Fibroblast of lung (primary cell): ENCODE data around the gene CLOCK. TPM values are rescaled to one million over a fixed set of nuclear protein-coding genes. Genes with fewer than 3 reads are reported as not detected.

Experiments
- DNase-seq, 2 donors: peaks; one replicate each; pipeline versions ENCODE4 v3.0.0 to v3.0.0-alpha.2; 2010; ENCODE audit warnings: low read depth in 2 of 2
- H2AFZ ChIP-seq: 2 replicates; pipeline ENCODE4 v1.5.1; 2012; ENCODE audit warnings: low read length, control low read depth, inconsistent platforms
- H3K27ac ChIP-seq: 2 replicates; pipeline ENCODE4 v1.5.1; 2011; ENCODE audit warnings: low read length, control low read depth; ENCODE audit not compliant: insufficient read depth
- H3K27me3 ChIP-seq: 2 replicates; pipeline ENCODE4 v1.5.1; 2011; ENCODE audit warnings: mild to moderate bottlenecking, low read length; ENCODE audit not compliant: control insufficient read depth, insufficient read depth
- H3K36me3 ChIP-seq: 2 replicates; pipeline ENCODE4 v1.5.1; 2011; ENCODE audit warnings: low read length; ENCODE audit not compliant: control insufficient read depth, insufficient read depth
- H3K4me1 ChIP-seq: 2 replicates; pipeline ENCODE4 v1.5.1; 2011; ENCODE audit warnings: low read length; ENCODE audit not compliant: control insufficient read depth, insufficient read depth; ENCODE audit errors: extremely low read depth
- H3K4me2 ChIP-seq: 2 replicates; pipeline ENCODE4 v1.5.1; 2011; ENCODE audit warnings: low read length, control low read depth; ENCODE audit not compliant: insufficient read depth; ENCODE audit errors: extremely low read depth
- H3K4me3 ChIP-seq, 4 experiments: fragments of 200-600 bp in 1 of 4; sonication (generic) in 1 of 4; replicated peaks in 1 of 4; 2 replicates each; pipeline ENCODE4 v1.5.1; 2011 to 2016; ENCODE audit warnings: low read length in 4 of 4, low read depth in 3 of 4, mild to moderate bottlenecking in 3 of 4, control low read depth in 2 of 4, inconsistent platforms in 1 of 4, mixed read lengths in 1 of 4; ENCODE audit not compliant: insufficient read depth in 1 of 4; ENCODE audit errors: control extremely low read depth in 1 of 4
- H3K79me2 ChIP-seq: 2 replicates; pipeline ENCODE4 v1.5.1; 2012; ENCODE audit warnings: mild to moderate bottlenecking, low read length, inconsistent platforms; ENCODE audit not compliant: control insufficient read depth, insufficient read depth
- H3K9ac ChIP-seq: 2 replicates; pipeline ENCODE4 v1.5.1; 2011; ENCODE audit warnings: mild to moderate bottlenecking, low read length, control low read depth; ENCODE audit not compliant: insufficient read depth
- H3K9me3 ChIP-seq: 2 replicates; pipeline ENCODE4 v1.5.1; 2012; ENCODE audit warnings: low read depth, low read length; ENCODE audit not compliant: control insufficient read depth, insufficient read depth
- H4K20me1 ChIP-seq: 2 replicates; pipeline ENCODE4 v1.5.1; 2011; ENCODE audit warnings: low read length; ENCODE audit not compliant: control insufficient read depth, insufficient read depth; ENCODE audit errors: extremely low read depth
- EZH2 ChIP-seq: IDR thresholded peaks from 2 replicates; pipeline ENCODE4 v1.5.1; 2012; ENCODE audit warnings: low read length, control low read depth, mild to moderate bottlenecking; ENCODE audit errors: missing control alignments
- polyA plus RNA-seq, 2 donors: library from polyadenylated mRNA; depleted of rRNA in 1 of 2; stranded (reverse) in 1 of 2; unstranded in 1 of 2; fragments of >200 nt; gene quantifications; 2 replicates each; pipeline ENCODE4 v1.2.1, GENCODE V29; 2011 to 2012; ENCODE audit warnings: missing spikeins in 1 of 2
- total RNA-seq: library from RNA; depleted of rRNA; stranded (reverse); fragments of >200 nt; gene quantifications from 2 replicates; pipeline ENCODE4 v1.2.1, GENCODE V29; 2014
- TF ChIP-seq, protein P1 (sequence below), 2 donors: IDR thresholded peaks in 1 of 2; conservative IDR thresholded peaks in 1 of 2; 1 replicate in 1 of 2; 2 replicates in 1 of 2; pipeline ENCODE4 v1.5.1; 2011 to 2012; ENCODE audit warnings: low read length in 2 of 2, control low read depth in 1 of 2, inconsistent platforms in 1 of 2, low read depth in 1 of 2, mild to moderate bottlenecking in 1 of 2

The CLOCK gene
- total and polyA plus RNA-seq, 2 donors (not counting 1 experiment from before 2014, with no cell fraction given): 26.1 to 27.4 TPM

GRCh38 chr4:55381502-55381901 is 165.2 kb downstream of the CLOCK start:
- H3K4me1 ChIP-seq: no peaks in the 10 kb centered on the region
- no peak for TF ChIP-seq EZH2
- TF ChIP-seq, protein P1, sequence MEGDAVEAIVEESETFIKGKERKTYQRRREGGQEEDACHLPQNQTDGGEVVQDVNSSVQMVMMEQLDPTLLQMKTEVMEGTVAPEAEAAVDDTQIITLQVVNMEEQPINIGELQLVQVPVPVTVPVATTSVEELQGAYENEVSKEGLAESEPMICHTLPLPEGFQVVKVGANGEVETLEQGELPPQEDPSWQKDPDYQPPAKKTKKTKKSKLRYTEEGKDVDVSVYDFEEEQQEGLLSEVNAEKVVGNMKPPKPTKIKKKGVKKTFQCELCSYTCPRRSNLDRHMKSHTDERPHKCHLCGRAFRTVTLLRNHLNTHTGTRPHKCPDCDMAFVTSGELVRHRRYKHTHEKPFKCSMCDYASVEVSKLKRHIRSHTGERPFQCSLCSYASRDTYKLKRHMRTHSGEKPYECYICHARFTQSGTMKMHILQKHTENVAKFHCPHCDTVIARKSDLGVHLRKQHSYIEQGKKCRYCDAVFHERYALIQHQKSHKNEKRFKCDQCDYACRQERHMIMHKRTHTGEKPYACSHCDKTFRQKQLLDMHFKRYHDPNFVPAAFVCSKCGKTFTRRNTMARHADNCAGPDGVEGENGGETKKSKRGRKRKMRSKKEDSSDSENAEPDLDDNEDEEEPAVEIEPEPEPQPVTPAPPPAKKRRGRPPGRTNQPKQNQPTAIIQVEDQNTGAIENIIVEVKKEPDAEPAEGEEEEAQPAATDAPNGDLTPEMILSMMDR (conservative IDR thresholded peaks at IDR 0.05 in 1 of 2, IDR thresholded peaks at IDR 0.05 in 1 of 2; ENCODE audit: low read depth in 1 of 2, low read length in 2 of 2): no peak
- no peaks in the 10 kb centered on the region for H3K36me3 ChIP-seq
- H3K4me3 ChIP-seq: no peak overlapping the region
- no peaks in the 10 kb centered on the region for H3K27me3 ChIP-seq
- no peaks in the 10 kb centered on the region for H3K9me3 ChIP-seq
- no peak overlapping the region for H2AFZ ChIP-seq
- no peak overlapping the region for H3K27ac ChIP-seq
- no peak overlapping the region for H3K9ac ChIP-seq
- no peak for DNase-seq
- no peak overlapping the region for H3K4me2 ChIP-seq
- H3K79me2 ChIP-seq: no peaks in the 10 kb centered on the region
- no peaks in the 10 kb centered on the region for H4K20me1 ChIP-seq

DNA sequence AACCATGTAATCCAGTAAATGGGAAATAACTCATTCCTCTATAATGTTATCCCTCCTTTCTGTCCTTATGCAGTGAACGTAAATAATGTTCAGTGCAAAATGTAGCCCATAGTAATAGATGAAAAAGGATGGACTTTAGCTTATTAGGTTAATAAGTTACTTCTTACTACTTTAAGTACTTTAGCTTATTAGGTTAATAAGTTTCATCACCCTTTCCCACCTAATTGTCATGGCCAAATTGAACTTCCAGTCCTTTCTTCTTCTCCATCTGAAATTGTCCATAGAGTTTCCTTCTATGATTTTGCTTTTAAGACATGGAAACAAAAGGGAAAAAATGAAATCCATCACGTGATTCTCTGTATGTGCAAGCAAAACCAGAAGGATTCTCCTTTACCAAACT is 166.1 kb downstream of the CLOCK start:
- H3K4me2 ChIP-seq: no peak overlapping the region
- H4K20me1 ChIP-seq: no peaks in the 10 kb centered on the region
- no peaks in the 10 kb centered on the region for H3K36me3 ChIP-seq
- no peak for DNase-seq
- no peaks in the 10 kb centered on the region for H3K4me1 ChIP-seq
- H3K9me3 ChIP-seq: no peaks in the 10 kb centered on the region
- TF ChIP-seq, protein P1 (conservative IDR thresholded peaks at IDR 0.05 in 1 of 2, IDR thresholded peaks at IDR 0.05 in 1 of 2; ENCODE audit: low read depth in 1 of 2, low read length in 2 of 2): no peak
- TF ChIP-seq EZH2: no peak
- H3K9ac ChIP-seq: no peak overlapping the region
- no peak overlapping the region for H2AFZ ChIP-seq
- H3K27ac ChIP-seq: no peak overlapping the region
- no peak overlapping the region for H3K4me3 ChIP-seq
- no peaks in the 10 kb centered on the region for H3K79me2 ChIP-seq
- H3K27me3 ChIP-seq: no peaks in the 10 kb centered on the region

DNA sequence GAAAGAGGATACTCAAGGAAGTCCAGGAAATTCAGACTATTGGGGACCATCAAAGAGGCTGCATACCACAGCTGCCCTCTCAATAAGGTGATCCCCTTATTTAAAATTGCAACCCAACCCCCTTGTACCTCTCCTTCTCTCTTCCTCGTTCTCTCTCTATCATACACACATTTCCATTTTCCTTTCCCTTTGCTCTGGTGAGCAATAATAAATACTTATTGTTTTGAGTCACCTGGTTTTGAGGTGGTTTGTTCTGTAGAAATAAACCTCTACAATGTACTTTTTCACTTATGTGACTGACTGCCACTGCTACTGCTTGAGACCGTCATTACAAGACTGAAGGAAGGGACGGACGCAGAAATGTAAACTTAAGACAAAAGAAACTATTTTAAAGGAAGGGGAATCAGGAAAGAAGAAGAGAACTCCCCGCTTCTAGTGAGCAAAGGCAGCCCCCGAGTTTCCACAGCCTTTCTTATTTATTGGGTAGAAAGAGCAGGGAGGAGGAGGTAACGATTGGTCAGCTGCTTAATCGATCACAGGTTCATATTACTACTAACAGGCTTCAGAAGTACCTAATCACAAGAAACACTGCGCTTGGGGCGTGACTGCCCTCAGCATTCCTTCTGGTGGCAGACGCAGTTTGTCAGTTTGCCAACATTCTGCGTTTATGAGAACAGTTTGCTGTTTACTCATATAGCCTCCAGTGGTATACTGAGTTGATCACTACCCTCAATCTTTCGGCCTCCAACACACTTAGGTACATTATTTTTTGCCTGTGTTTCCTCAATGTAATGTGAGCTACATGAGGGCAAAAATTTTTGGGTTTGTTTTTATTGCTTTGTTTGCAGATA is 167.9 kb downstream of the CLOCK start:
- H3K4me2 ChIP-seq: no peak overlapping the region
- no peaks in the 10 kb centered on the region for H3K4me1 ChIP-seq
- H3K9me3 ChIP-seq: no peaks in the 10 kb centered on the region
- no peak overlapping the region for H3K27ac ChIP-seq
- H3K4me3 ChIP-seq: no peak overlapping the region
- no peak overlapping the region for H2AFZ ChIP-seq
- DNase-seq: no peak
- H3K9ac ChIP-seq: no peak overlapping the region
- TF ChIP-seq EZH2: no peak
- TF ChIP-seq, protein P1 (conservative IDR thresholded peaks at IDR 0.05 in 1 of 2, IDR thresholded peaks at IDR 0.05 in 1 of 2; ENCODE audit: low read depth in 1 of 2, low read length in 2 of 2): no peak
- H3K36me3 ChIP-seq: no peaks in the 10 kb centered on the region
- no peaks in the 10 kb centered on the region for H3K79me2 ChIP-seq
- H4K20me1 ChIP-seq: no peaks in the 10 kb centered on the region
- no peaks in the 10 kb centered on the region for H3K27me3 ChIP-seq

Other genes starting within 250 kb of the CLOCK start
- 4.6 and 5.0 TPM in 2 replicates for gene SRD5A3, start 200.7 kb downstream of the CLOCK start, total RNA-seq
- 12.3 and 14.3 TPM in 2 replicates for gene SRD5A3, start 200.7 kb downstream of the CLOCK start, polyA plus RNA-seq
- gene TMEM165, start 151.0 kb downstream of the CLOCK start, total RNA-seq: 98.9 and 108 TPM in 2 replicates
- 103 and 183 TPM in 2 replicates for gene TMEM165, start 151.0 kb downstream of the CLOCK start, polyA plus RNA-seq
- gene PDCL2, start 45.3 kb upstream of the CLOCK start, total RNA-seq: not detected in 2 replicates
- not detected in 2 replicates for gene PDCL2, start 45.3 kb upstream of the CLOCK start, polyA plus RNA-seq
- gene NMU, start 89.4 kb upstream of the CLOCK start, total RNA-seq: not detected in 2 replicates
- gene NMU, start 89.4 kb upstream of the CLOCK start, polyA plus RNA-seq: 0.08 and 0.12 TPM in 2 replicates